Panc1 (cell line): Measurements from ENCODE around the gene NADK2. TPM values are rescaled to one million over a fixed set of nuclear protein-coding genes. Genes with fewer than 3 reads are reported as not detected.

Experiments
- ATAC-seq: fragments of 200-7000 bp; cut with Tn5 transposase; 2 replicates; pipeline ENCODE4 v1.9.1; 2020; ENCODE audit warnings: mild to moderate bottlenecking, moderate library complexity
- BruUV-seq: library from RNA; stranded (reverse); fragments of 400-500 nt; replicated peaks from 2 replicates; lab custom pipeline; 2021; lab: Mats Ljungman, UMichigan
- CTCF ChIA-PET: fragments of 300-600 bp; sonication (Branson Sonifier 250); formaldehyde crosslinking; loops from one replicate; lab custom pipeline; 2022; ENCODE audit warnings: antibody characterized with exemption; lab: Charles Lee
- POLR2A ChIA-PET: fragments of 300-600 bp; sonication (Branson Sonifier 250); formaldehyde crosslinking; loops from one replicate; lab custom pipeline; 2022; ENCODE audit warnings: antibody characterized with exemption; lab: Charles Lee
- DNase-seq: peaks from one replicate; pipeline ENCODE4 v3.0.0-alpha.2; 2010; ENCODE audit warnings: low read depth, low spot score
- H3K27ac ChIP-seq: 2 replicates; pipeline ENCODE4 v1.5.1; 2011; ENCODE audit warnings: mild to moderate bottlenecking, low read length, inconsistent platforms
- H3K27me3 ChIP-seq: fragments of 200-500 bp; sonication (Bioruptor generic); 2 replicates; pipeline ENCODE4 v1.6.0; 2014; ENCODE audit warnings: low read length, inconsistent platforms; ENCODE audit not compliant: control insufficient read depth, insufficient read depth
- H3K36me3 ChIP-seq: fragments of 200-500 bp; sonication (Bioruptor generic); 2 replicates; pipeline ENCODE4 v1.5.1; 2014; ENCODE audit warnings: inconsistent platforms, mild to moderate bottlenecking, low read length, moderate library complexity; ENCODE audit not compliant: control insufficient read depth, insufficient read depth
- H3K4me1 ChIP-seq: 2 replicates; pipeline ENCODE4 v1.5.1; 2011; ENCODE audit warnings: inconsistent platforms, mild to moderate bottlenecking, low read length, moderate library complexity; ENCODE audit not compliant: control insufficient read depth, insufficient read depth
- H3K4me3 ChIP-seq, 2 experiments: 2 replicates each; pipeline ENCODE4 v1.5.1; 2011 to 2012; ENCODE audit warnings: low read depth in 2 of 2, low read length in 2 of 2, mild to moderate bottlenecking in 2 of 2, inconsistent platforms in 1 of 2, moderate library complexity in 1 of 2
- H3K9me3 ChIP-seq: fragments of 200-500 bp; sonication (Bioruptor generic); 2 replicates; pipeline ENCODE4 v1.5.1; 2014; ENCODE audit warnings: low read depth, mild to moderate bottlenecking, inconsistent platforms, low read length, moderate library complexity; ENCODE audit not compliant: control insufficient read depth, insufficient read depth
- POLR2AphosphoS5 ChIP-seq: IDR thresholded peaks from 2 replicates; pipeline ENCODE4 v1.6.1; 2012; ENCODE audit warnings: mild to moderate bottlenecking, low read depth, low read length, moderate library complexity
- SIN3A ChIP-seq: IDR thresholded peaks from 2 replicates; pipeline ENCODE4 v1.6.1; 2012; ENCODE audit warnings: low read depth, mild to moderate bottlenecking, low read length, moderate library complexity, borderline replicate concordance; ENCODE audit not compliant: insufficient read depth
- TCF7L2 ChIP-seq: IDR thresholded peaks from 2 replicates; pipeline ENCODE4 v1.6.1; 2011; ENCODE audit warnings: mild to moderate bottlenecking, low read depth, low read length, inconsistent platforms
- in situ Hi-C: cut with HindIII; loops from 2 replicates; pipeline ENCODE4 v1.10.0; 2016; ENCODE audit warnings: low sequenced_read_pairs, low pct_unique_long_range_greater_than_20kb
- intact Hi-C: fragments of 100-400 bp; cut with micrococcal nuclease; formaldehyde crosslinking; loops from one replicate; pipeline ENCODE4 v1.10.0; 2022; ENCODE audit not compliant: unreplicated experiment
- total RNA-seq: library from RNA; stranded (reverse); gene quantifications from one replicate; pipeline ENCODE4 v1.2.1, GENCODE V29; 2021; ENCODE audit not compliant: unreplicated experiment
- TF ChIP-seq, protein P1 (sequence below), 2 experiments: IDR thresholded peaks; 2 replicates each; pipeline ENCODE4 v1.6.1; 2011 to 2012; ENCODE audit warnings: low read depth in 2 of 2, control low read depth in 1 of 2, low read length in 1 of 2, mild to moderate bottlenecking in 1 of 2, moderate library complexity in 1 of 2; ENCODE audit not compliant: insufficient read depth in 1 of 2
- TF ChIP-seq, protein P2 (sequence below): fragments of 450-650 bp; IDR thresholded peaks from 2 replicates; pipeline ENCODE4 v1.5.1; 2017; ENCODE audit warnings: mild to moderate bottlenecking

The NADK2 gene
- total RNA-seq, 1 experiment from 2014 or later = 22.5 TPM

DNA sequence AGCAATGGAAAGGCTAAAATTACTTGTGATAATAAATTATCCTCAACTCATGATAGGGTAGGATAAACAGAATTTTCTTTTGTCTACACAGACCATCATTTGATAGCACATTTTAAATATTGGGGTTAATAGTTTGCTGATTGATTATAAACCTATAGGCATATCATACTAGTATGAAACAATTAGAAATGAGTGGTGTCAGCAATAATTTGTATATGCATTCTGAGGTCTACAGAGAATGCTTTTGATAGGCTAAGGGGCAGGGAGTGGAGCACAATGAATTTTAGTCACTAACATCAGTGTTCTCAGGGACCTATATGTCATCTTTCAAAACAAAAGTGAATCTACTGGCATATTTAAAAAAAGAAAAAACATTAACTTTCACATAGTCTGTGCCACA lies 27.8 kb upstream of the NADK2 start:
- ChIA-PET POLR2A (no interaction called here), CTCF (no interaction called here)
- TF ChIP-seq SIN3A (no peak), POLR2AphosphoS5 (no peak), TCF7L2 (no peak)
- TF ChIP-seq, protein P1, sequence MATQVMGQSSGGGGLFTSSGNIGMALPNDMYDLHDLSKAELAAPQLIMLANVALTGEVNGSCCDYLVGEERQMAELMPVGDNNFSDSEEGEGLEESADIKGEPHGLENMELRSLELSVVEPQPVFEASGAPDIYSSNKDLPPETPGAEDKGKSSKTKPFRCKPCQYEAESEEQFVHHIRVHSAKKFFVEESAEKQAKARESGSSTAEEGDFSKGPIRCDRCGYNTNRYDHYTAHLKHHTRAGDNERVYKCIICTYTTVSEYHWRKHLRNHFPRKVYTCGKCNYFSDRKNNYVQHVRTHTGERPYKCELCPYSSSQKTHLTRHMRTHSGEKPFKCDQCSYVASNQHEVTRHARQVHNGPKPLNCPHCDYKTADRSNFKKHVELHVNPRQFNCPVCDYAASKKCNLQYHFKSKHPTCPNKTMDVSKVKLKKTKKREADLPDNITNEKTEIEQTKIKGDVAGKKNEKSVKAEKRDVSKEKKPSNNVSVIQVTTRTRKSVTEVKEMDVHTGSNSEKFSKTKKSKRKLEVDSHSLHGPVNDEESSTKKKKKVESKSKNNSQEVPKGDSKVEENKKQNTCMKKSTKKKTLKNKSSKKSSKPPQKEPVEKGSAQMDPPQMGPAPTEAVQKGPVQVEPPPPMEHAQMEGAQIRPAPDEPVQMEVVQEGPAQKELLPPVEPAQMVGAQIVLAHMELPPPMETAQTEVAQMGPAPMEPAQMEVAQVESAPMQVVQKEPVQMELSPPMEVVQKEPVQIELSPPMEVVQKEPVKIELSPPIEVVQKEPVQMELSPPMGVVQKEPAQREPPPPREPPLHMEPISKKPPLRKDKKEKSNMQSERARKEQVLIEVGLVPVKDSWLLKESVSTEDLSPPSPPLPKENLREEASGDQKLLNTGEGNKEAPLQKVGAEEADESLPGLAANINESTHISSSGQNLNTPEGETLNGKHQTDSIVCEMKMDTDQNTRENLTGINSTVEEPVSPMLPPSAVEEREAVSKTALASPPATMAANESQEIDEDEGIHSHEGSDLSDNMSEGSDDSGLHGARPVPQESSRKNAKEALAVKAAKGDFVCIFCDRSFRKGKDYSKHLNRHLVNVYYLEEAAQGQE (IDR thresholded peaks at IDR 0.05; ENCODE audit: insufficient read depth in 1 of 2, low read depth in 2 of 2, low read length in 1 of 2) = no peak
- TF ChIP-seq, protein P2, sequence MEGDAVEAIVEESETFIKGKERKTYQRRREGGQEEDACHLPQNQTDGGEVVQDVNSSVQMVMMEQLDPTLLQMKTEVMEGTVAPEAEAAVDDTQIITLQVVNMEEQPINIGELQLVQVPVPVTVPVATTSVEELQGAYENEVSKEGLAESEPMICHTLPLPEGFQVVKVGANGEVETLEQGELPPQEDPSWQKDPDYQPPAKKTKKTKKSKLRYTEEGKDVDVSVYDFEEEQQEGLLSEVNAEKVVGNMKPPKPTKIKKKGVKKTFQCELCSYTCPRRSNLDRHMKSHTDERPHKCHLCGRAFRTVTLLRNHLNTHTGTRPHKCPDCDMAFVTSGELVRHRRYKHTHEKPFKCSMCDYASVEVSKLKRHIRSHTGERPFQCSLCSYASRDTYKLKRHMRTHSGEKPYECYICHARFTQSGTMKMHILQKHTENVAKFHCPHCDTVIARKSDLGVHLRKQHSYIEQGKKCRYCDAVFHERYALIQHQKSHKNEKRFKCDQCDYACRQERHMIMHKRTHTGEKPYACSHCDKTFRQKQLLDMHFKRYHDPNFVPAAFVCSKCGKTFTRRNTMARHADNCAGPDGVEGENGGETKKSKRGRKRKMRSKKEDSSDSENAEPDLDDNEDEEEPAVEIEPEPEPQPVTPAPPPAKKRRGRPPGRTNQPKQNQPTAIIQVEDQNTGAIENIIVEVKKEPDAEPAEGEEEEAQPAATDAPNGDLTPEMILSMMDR = no peak
- no peak for DNase-seq
- Histone ChIP-seq H3K4me3 (no peak overlapping the region), H3K9me3 (no peaks in the 10 kb centered on the region), H3K36me3 (no peaks in the 10 kb centered on the region), H3K4me1 (no peaks in the 10 kb centered on the region), H3K27ac (no peak overlapping the region), H3K27me3 (0 out of 2 replicates have a peak, but pooled peaks cover 2% of the 10 kb centered on the region)
- in situ Hi-C loops = no loop called here
- intact Hi-C loops = loop anchor here (5.0 kb wide), 1 partner anchor 238 kb away; no protein-coding TSS in a partner anchor
- no peak for ATAC-seq
- no TSS peak for BruUV-seq

DNA sequence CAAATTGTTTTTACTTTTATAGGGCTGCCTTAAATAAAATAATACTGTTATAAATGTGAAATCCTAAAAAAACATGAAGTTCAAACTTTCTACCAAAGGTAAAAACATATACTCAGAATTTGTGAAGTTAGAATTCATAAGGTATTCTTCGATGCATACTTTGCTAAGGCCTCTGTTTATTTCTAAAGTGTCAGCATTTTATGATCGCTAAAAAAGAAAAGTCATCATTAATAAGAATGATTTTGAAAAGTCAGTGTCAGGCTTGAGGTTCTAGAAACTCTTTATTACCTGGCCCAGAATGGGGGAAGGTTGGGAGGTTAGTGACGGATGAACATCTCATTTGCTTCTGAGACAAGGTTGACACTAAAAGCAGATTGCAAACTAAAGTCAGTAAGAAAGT lies 26.2 kb upstream of the NADK2 start:
- no peaks in the 10 kb centered on the region for H3K36me3 ChIP-seq
- TF ChIP-seq, protein P2 = no peak
- no peak for TF ChIP-seq TCF7L2
- no peak for TF ChIP-seq SIN3A
- TF ChIP-seq, protein P1 (IDR thresholded peaks at IDR 0.05; ENCODE audit: insufficient read depth in 1 of 2, low read depth in 2 of 2, low read length in 1 of 2) = no peak
- no peak for TF ChIP-seq POLR2AphosphoS5
- H3K27ac ChIP-seq = no peak overlapping the region
- in situ Hi-C loops (no loop called here), intact Hi-C loops (loop anchor here (5.0 kb wide), 1 partner anchor 239 kb away; no protein-coding TSS in a partner anchor)
- ChIA-PET POLR2A (no interaction called here), CTCF (no interaction called here)
- no peak overlapping the region for H3K4me3 ChIP-seq
- DNase-seq (no peak), ATAC-seq (no peak)
- BruUV-seq = no TSS peak
- no peaks in the 10 kb centered on the region for H3K4me1 ChIP-seq
- 0 out of 2 replicates have a peak, but pooled peaks cover 2% of the 10 kb centered on the region for H3K27me3 ChIP-seq
- no peaks in the 10 kb centered on the region for H3K9me3 ChIP-seq
